Right lobe of liver (tissue), 4 donors: ENCODE results near the gene TBC1D2.

ENCODE experiments used
- CTCF ChIP-seq, 4 donors: fragments of 200-600 bp in 3 of 4; fragments of 450-650 bp in 1 of 4; IDR thresholded peaks; one replicate each; pipeline versions ENCODE4 v1.5.1 to v1.8.0; 2016 to 2022; ENCODE audit warnings: antibody characterized with exemption in 4 of 4, mild to moderate bottlenecking in 2 of 4
- POLR2A ChIP-seq: fragments of 450-650 bp; IDR thresholded peaks from one replicate; pipeline ENCODE4 v1.6.1; 2017; ENCODE audit warnings: antibody characterized with exemption, mild to moderate bottlenecking
- donor health status: DM: no; HTN: no; CAD: no.
- donor health status: DM: no; HTN: no; CAD: no.
- donor health status: DM: no; HTN: yes; CAD: no.

- TF ChIP-seq CTCF (IDR thresholded peaks at IDR 0.05) (no peak), POLR2A (no peak)
Measured at GRCh38 chr9:98181746-98182068, 73.7 kb downstream of the TBC1D2 start.
